Activated CD8-positive, alpha-beta memory T cell treated with anti-CD3 and anti-CD28 coated beads for 24 hours (primary cell): ENCODE results near the gene ME3.
"Not testable (repeated sequence)": the region's sequence is repeated elsewhere in the genome, so short reads cannot be mapped to it uniquely, and the experiment has no call there.

ENCODE experiments used
- DNase-seq: peaks from one replicate; pipeline ENCODE4 v3.0.0-alpha.2; 2020

The ME3 gene

DNA sequence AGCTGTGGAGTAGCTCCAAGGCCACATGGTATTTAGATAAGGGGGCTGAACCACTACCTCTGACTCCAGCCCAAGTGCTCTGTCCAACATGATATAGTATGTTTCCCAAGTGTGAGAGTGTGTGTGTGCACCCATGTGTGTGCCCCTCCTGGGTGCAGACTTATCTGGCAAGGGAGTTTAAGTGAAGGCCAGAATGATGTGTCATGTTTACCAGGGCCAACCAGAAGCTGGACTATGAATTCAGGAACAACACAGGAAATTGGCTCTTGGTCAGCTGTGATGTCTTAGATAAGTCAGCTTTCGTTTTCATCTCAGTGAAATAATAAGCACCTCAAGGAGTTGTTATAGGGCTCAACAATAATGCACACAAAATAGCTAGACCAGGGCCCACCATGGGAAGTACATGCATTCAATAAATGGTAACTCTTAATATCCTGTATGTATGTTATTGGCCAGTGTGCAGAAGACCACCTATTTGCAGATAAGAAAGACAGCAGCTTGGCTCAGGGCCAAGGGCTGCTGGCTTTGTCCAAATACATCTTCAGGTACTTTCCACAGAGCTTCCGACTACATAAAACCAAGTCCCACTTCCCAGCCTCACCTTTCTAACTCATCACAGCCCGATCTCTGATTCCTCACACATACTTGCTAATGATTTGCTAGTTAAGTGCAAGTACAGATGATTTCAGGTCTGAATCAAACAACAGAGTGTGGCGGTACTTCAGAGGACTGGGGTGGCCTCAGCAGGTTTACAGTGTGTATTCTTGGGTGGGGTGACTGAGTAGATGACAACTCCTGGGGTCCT lies 120.9 kb downstream of the ME3 start:
- DNase-seq: no peak

DNA sequence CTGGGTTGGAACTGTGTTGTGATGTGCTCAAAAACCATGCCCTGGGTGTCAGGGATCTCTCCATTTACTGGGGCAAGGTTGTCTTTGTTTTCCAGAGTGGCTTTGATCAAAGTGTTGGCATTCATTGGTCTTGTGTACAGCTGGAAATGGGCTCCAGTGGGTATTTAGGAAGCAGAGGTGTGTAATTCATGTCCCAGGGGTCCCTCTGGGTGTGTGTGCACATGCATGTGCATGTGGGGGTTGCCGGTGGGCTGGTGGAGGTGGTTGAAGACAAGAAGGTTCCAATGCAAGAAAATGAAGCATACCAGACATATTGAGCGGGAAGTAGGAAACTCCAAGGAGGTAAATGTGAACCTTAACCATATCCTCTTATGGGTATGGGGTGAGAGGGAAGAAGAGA lies 121.7 kb downstream of the ME3 start:
- no peak for DNase-seq

DNA sequence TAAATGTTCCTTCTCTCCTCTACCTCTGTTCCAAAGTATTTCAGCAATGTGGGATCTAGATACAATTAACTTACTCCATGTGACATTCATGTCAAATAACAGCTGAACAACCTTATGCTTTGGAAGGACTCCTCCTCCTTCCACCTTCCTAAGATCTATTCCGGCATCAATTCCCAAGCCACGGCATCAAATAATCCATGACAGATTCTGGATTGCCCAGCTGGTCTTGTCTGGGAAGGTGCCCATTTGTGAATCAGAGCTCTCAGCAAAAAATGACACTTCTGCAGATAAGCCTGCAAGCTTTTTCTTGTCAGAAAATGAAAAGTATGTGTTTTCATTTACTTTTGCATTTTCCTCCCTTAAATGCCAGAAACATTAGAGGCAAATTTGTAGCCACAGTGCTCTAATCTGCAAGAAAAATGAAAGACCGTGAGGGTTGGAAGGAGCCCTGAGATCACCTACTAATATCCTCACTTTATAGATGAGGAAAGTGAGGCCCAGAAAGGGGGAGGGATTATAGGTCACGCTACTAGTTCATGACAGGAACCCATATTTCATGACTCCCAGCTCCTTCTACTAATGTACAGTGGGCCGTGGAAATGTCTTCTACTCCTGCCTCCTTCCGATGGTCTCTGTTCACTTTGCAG lies 124.0 kb downstream of the ME3 start:
- DNase-seq: no peak

DNA sequence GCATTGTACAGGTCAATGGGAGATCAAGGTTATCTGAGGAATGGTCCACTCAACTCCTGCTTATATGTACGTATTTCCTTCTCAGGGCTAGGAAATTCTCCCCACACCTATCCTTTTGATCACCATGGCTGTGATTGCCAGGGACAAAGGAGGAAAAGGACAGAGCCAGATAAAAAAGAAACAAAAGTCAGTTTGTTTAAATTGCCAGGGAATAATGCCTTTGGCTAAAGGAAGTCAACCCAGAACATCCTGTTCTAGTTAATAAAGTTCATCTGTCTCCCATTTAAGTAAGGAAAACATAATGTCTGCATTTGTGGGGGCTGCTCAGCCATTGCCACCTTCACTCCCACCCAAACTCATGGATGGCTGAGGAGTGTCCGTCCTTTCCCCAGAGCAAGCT lies 124.7 kb downstream of the ME3 start:
- no peak for DNase-seq

DNA sequence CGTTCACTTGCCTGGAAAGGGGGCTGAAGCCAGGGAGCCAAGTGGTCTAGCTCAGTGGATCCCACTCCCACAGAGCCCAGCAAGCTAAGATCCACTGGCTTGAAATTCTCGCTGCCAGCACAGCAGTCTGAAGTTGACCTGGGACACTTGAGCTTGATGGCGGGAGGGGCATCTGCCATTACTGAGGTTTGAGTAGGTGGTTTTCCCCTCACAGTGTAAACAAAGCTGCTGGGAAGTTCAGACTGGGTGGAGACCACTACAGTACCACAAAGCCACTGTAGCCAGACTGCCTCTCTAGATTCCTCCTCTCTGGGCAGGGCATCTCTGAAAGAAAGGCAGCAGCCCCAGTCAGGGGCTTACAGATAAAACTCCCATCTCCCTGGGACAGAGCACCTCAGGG lies 131.1 kb downstream of the ME3 start:
- not testable (repeated sequence) for DNase-seq

DNA sequence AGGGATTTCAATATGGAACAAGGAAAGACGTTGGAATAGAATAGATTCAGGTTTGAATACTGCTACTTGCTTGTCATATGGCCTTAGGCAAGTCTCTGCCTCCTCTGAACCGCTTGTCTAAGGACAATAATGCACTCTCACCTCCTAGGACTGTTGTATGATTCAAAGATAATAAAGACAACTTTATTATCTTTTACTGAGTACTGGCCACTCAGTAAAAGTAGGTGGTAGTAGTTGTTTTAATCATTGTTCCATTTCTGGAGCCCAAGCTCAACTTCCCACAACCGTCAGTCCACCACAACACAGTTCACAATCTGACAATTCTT lies 134.2 kb downstream of the ME3 start:
- DNase-seq: no peak

DNA sequence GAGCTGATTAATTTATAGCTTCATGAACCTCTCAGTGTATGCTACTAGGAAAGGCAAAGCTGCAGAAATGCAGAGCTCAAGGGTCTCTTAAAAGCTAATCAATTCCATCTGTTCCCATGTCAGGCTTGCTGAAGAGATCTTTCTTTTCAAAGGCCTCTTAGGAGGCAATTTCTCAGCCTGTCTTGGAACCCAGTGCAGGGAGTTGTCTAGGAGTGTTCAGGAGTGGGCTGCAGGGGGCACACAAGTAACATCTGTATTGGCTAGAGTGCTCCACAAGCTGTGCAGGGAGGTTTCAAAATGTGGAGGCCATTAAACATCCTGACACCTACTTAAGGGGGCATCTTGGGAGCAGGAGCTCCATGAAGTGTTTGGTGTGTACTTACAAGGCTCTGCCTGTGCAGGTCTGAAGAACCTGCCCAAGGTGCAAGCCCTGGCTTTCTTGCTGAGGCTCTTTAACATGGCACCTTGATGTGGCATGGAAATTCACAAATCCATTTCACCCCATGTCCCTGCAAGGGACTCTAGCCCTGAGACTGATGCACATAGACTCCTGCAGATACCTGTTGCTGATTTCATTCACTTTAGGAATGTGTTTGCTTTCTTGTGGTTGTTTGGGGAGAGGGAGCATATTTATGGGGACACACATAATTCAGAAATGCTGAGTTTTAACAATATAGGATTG lies 134.7 kb downstream of the ME3 start:
- no peak for DNase-seq

DNA sequence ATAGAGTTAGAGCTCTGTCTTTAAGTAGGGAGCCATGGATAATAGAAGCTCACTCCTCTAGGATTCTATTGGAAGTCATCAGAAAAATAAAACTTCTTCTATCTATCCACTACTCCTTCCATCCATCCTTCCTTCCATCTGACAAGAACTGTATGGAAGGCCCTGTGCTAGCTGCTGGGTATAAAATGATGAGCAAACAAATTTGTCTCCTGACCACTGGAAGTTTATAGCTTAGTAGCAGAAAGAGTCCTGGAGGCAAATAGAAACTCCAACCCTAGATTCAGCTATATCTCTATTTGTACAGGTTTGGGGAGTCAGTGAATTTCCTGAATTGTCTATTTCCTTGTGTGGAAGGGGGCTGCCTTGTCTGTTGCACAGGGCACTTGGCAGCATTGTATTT lies 136.6 kb downstream of the ME3 start:
- no peak for DNase-seq

DNA sequence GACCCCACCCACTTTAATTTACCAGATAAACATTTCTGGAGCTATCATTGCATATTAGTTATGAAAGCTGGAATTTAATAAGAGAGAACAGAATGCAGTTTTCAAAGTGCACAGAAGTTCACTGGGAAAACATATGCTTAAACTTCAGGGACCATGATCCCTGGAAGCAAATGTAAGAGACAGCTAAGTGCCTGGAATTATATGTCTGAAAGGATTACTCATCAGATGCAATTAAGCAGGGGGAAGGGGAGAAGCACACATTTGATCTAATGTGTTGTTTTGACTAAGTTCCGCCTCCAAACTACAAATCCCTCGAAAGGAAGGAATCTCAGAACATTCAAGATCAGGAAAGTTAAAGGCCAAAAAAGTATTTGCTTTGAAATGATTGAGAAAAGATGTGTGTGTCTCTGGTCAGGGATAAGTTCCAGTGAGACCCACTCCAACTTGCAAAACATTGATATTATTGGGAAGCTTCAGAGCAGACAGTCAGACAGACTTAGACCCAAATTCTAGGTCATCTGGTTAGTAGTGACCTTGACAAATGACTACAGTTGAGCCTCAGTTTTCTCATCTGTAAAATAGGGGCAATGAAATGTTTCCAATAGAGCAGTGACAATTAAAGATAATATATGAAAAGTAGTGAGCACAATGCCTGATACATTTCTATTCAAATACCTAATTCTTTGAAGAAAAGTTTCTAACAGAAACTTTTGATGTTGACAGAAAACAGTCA lies 147.6 kb downstream of the ME3 start:
- no peak for DNase-seq

DNA sequence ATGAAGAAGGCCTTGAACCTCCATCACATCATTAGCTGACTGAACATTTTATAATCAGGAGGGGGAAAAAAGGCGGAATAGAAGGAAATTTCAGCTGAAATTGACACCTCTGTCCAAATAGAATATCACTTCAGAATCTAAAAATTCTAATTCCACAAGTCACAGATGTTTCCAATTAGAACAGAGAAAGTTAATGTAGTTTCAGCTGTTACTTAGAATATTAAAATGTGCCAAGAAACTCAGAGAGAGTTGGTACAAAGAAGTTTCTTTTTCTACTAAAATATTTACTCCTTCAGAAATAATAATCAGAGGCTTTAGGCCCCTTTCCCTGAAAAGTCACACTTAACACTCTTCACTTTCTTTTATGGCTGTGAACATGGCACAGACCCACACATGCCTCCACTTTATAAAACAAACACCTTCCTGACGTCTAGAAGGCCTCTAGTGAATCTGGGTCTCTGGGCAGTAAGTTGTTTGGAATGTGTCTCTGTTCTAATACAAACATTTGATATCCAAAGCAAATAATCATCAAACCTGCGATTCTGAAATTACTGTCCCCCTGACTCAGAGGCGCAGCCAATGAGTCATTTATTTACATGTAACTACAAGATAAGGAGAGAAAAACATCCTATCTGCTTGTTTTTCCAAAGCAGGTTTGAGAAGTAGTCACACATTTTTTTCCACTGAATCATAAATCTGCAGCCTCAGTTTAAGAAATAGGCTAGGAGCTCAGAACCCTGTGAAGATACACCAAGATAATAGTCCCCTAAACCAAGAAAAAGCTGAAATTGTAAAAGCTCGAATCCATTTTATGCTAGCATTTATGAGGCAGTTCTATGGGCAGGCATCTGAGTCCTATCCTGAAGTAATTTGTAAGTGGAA lies 148.4 kb downstream of the ME3 start:
- DNase-seq: no peak

DNA sequence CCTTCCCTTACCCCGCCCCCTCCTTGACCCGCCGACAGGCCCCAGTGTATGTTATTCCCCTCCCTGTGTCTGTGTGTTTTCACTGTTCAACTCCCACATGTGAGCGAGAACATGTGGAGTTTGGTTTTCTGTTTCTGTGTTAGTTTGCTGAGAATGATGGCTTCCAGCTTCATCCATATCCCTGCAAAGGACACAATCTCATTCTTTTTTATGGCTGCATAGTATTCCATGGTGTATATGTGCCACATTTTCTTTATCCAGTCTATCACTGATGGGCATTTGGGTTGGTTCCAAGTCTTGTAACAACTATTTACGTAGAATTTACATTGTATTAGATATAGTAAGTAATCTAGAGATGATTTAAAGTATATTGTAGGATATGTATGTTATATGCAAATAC lies 149.9 kb downstream of the ME3 start:
- DNase-seq: not testable (repeated sequence)

DNA sequence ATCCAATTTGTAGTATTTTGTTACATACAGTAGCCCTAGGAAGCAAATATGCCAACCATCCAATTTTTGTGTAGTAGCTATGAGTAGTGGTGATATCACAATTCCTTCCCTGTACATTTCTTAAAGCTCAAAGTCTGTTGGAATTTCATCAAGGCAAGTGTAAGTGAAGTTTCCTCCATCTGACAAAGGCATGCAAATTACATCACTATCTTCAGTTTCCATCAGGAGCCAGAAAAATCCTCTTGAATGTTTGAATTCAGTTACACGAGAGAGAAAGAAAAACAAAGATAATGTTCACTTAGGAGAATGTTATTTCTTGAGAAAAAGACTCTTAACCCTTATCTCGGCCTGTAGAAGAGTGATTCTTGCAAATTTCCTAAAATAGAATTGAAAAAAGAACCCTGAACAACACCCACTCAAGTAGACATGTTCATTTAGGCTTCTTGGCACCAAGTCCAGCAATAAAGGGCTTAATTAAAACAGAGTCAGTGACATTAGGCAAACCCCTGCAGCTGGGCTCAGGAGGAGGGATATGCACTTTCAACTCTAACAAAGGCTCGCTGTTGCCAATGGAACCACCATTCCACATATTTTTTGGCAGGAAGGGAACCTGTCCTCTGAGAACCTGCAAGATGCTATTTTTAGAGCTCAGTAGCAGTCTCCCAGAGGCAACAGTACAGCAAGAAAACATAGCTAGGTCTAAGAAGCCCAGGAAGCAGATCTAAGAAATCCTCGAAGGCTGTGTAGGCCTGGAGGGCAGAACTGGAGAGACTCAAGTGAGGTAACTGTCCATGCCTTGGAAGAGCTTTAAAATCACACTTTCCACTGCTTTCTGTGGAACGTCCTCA lies 153.1 kb downstream of the ME3 start:
- DNase-seq: no peak

DNA sequence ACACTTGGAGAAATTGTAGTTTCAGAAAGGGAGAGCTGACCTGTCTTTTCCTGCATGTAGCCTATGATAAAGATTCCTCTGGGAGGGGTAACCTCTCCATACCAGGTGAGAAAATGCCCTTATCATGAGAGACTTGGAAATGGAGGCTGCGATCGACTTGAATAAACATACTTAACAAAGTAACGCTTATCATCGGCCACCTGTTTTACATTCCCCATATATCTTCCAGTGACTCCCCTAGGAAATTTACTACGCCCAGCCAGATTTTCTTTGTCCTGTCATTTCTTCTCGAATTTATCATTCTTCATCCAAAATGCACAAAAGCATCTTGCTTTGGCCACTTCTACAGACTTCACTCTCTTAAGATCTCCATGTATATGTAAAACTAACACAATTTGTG lies 154.2 kb downstream of the ME3 start:
- DNase-seq: no peak

DNA sequence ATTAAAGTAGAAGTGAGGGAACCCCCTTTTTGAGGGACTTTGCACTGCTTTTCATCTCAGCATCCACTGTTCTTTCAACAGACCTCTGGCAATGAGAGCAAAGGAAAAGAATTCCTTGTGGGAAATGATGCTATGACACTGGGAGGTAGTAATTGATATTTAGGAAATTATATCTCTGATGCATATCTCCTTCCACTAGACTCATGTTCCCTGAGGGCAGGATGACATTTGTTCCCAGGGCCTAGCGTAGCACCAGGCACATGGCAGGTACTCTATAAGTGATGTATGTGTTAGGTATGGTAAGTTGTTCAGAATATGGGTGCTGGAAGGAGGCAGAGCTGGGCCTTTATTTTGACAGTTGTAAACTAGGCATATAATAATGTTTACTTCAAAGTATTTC lies 154.9 kb downstream of the ME3 start:
- DNase-seq: no peak

DNA sequence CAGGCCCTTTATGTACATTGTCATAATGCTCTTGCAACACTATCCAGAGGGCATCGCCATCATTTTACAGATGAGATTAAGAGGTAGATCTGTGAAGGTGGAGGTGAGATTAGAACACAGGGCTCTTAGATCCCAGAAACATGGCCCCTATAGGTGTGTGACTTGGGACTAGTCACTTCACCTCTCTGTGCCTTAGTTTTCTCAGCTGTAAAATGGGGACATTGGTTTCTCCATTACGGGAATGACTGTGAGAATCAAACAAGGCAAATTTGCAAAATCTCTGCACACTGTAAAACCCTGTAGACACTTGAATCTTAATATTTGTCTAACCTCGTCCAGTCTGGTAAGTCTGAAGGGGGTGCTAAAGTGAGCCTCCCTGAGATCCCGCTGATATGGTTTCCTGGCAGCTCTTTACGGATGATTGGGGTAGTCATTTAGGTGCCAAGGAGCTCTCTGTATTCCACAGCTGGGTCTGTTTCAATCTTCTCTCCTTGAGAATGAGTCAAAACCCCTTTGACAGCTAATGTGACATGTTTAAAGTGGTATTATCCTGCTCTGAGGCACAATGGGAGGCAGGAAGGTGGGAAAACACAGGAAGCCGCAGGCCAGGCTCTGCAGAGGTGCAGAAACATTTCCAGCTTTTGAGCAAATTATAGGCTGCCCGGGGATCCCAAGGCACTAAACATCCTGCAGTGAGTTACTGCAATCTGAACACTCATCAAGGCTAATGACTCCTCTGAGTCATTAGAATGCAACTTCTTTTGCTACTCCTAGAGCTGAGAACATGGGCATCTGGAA lies 156.9 kb downstream of the ME3 start:
- no peak for DNase-seq

DNA sequence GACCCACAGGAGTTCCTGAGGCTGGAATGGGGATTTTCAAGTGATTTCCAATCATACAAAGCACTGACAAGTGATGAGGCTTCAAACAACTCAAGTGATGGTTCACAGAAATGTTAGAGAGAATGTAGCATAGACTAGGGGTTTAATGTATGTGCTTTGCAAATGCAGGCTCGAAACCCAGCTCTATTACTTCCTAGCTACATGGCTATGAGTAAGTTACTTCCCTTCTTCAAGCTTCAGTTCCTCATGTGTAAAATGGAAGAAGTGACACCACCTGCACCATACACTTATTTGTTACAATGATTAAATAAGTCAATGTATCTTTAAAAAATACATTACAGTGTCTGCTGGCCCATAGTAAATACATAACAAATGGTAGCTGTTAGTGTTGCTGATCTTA lies 158.0 kb downstream of the ME3 start:
- DNase-seq: no peak

DNA sequence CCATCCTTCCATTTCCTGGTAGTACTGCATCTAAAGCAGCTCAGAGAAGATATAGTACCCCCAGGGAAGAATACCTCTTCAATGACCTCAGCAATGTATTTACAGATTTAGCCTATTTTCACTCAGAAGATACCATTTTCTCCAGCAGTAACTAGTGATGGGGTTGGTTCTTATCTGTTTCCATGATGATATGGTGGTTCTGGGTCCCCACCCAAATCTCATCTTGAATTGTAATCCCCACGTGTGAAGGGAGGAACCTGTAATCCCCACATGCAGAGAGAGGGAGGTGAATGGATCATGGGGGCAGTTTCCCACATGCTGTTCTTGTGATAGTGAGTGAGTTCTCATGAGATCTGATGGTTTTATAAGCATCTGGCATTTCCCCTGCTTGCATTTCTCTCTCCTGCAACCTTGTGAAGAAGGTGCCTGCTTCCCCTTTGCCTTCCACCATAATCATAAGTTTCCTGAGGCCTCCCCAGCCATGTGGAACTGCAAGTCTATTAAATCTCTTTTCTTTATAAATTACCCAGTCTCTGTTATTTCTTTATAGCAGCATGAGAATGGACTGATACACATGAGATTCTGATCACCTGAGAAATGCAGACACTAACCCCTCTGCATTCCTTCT lies 158.6 kb downstream of the ME3 start:
- DNase-seq: no peak

DNA sequence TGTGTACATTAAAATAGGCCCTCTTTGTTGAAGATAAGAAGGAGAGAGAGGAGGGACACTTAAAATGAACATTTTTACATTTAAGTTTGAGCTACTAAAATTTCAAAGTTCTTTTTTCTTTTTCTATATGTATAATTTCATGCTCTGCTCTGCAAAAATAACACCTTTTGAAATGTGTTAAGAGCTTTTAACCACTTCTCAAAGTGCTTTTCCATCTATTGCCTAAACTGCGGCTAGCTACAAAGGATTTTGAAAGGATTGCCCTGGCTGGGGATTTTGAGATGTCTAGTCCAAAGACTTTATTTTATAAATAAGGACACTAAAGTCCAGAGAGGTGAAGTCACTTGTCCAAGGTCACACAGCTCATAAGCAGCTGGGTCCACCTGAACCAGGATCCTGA lies 159.3 kb downstream of the ME3 start:
- no peak for DNase-seq

DNA sequence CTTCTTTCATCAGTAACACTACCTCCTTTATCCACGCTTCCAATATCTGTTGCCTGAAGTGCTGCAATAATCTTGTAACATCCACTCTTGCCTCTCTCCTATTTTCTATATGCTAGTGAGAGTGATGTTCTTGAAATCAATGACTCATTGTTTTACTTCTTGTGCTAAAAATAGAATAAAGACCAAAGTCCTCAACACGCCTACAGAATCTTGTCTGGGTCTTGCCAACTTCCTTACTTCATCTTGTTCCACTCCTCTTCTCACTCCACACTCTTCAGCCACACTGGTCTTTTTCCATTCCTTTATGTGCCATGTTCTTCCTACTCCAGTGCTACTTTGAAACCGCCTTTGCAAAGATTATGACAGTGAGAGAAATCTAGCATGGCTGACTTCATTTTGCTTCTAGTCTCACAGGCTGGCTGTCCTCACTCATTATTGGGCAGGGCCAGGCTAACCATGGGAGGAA lies 161.3 kb downstream of the ME3 start:
- DNase-seq: no peak

DNA sequence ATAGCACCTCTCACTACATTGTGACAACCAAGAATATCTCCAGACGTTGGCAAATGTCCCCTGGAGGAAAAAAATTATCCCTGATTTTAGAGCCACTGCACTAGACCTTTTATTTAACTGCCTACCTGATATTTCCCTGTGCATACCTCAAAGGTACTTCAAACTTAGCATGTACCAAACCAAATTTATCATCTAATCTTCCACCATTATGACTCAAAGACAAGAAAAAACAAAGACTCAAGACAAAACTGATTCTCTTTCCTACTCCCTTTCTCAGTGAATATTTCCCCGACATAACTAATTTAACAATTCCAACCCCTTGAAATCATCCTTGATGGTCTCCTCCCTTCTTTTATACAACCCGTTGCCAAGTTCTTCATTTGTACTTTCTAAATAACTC lies 161.7 kb downstream of the ME3 start:
- DNase-seq: no peak
